Memory B cell (primary cell): ENCODE data around the gene CADM2.

Source experiments
- ATAC-seq: fragments of 150-1000 bp; cut with Tn5 transposase; 2 replicates; pipeline ENCODE4 v1.10.0; 2021; ENCODE audit warnings: low read depth, mild to moderate bottlenecking, moderate library complexity
- DNase-seq, 2 donors: peaks; one replicate each; pipeline ENCODE4 v3.0.0; 2022; ENCODE audit warnings: low spot score in 2 of 2
- H3K27ac Mint-ChIP-seq: one replicate; pipeline ENCODE4 v1.8.0; 2022; ENCODE audit warnings: mild to moderate bottlenecking, moderate library complexity, mixed read lengths
- H3K27me3 Mint-ChIP-seq: one replicate; pipeline ENCODE4 v1.8.0; 2022; ENCODE audit warnings: mixed read lengths
- H3K36me3 Mint-ChIP-seq: one replicate; pipeline ENCODE4 v1.8.0; 2022; ENCODE audit warnings: mild to moderate bottlenecking, mixed read lengths
- H3K4me1 Mint-ChIP-seq: one replicate; pipeline ENCODE4 v1.8.0; 2022; ENCODE audit warnings: mixed read lengths
- H3K4me3 Mint-ChIP-seq: one replicate; pipeline ENCODE4 v1.8.0; 2022; ENCODE audit warnings: mild to moderate bottlenecking, moderate library complexity, mixed read lengths
- H3K9me3 Mint-ChIP-seq: one replicate; pipeline ENCODE4 v1.8.0; 2022; ENCODE audit warnings: mixed read lengths

The CADM2 gene

GRCh38 chr3:85780806-85781205 is 822.0 kb downstream of the CADM2 start:
- ATAC-seq (no peak), DNase-seq (no peak)
- no peaks in the 10 kb centered on the region for H3K4me1 Mint-ChIP-seq
- no peaks in the 10 kb centered on the region for H3K36me3 Mint-ChIP-seq
- no peak overlapping the region for H3K27ac Mint-ChIP-seq
- no peak overlapping the region for H3K4me3 Mint-ChIP-seq
- peaks cover 3% of the 10 kb centered on the region for H3K9me3 Mint-ChIP-seq
- H3K27me3 Mint-ChIP-seq, result no peaks in the 10 kb centered on the region

GRCh38 chr3:85781806-85782205 is 823.0 kb downstream of the CADM2 start:
- DNase-seq, result no peak
- Mint-ChIP-seq H3K27me3 (no peaks in the 10 kb centered on the region), H3K4me1 (no peaks in the 10 kb centered on the region), H3K4me3 (no peak overlapping the region), H3K9me3 (peaks cover 3% of the 10 kb centered on the region), H3K27ac (no peak overlapping the region), H3K36me3 (no peaks in the 10 kb centered on the region)
- no peak for ATAC-seq

GRCh38 chr3:85783291-85783690 is 824.5 kb downstream of the CADM2 start:
- no peak for ATAC-seq
- no peak overlapping the region for H3K27ac Mint-ChIP-seq
- H3K27me3 Mint-ChIP-seq, result no peaks in the 10 kb centered on the region
- no peaks in the 10 kb centered on the region for H3K4me1 Mint-ChIP-seq
- no peaks in the 10 kb centered on the region for H3K36me3 Mint-ChIP-seq
- H3K9me3 Mint-ChIP-seq, result peaks cover 3% of the 10 kb centered on the region
- DNase-seq, result no peak
- H3K4me3 Mint-ChIP-seq, result no peak overlapping the region

GRCh38 chr3:85785766-85786165 is 827.0 kb downstream of the CADM2 start:
- Mint-ChIP-seq H3K27me3 (no peaks in the 10 kb centered on the region), H3K9me3 (no peaks in the 10 kb centered on the region), H3K27ac (no peak overlapping the region), H3K4me1 (no peaks in the 10 kb centered on the region), H3K4me3 (no peak overlapping the region), H3K36me3 (no peaks in the 10 kb centered on the region)
- ATAC-seq (no peak), DNase-seq (no peak)

GRCh38 chr3:85790445-85791030 is 831.7 kb downstream of the CADM2 start:
- Mint-ChIP-seq H3K4me1 (no peaks in the 10 kb centered on the region), H3K27me3 (no peaks in the 10 kb centered on the region), H3K36me3 (no peaks in the 10 kb centered on the region), H3K4me3 (no peak overlapping the region), H3K9me3 (peaks cover 1% of the 10 kb centered on the region), H3K27ac (no peak overlapping the region)
- ATAC-seq (no peak), DNase-seq (no peak)

GRCh38 chr3:85796140-85796539 is 837.4 kb downstream of the CADM2 start:
- Mint-ChIP-seq H3K4me1 (no peaks in the 10 kb centered on the region), H3K4me3 (no peak overlapping the region), H3K27ac (no peak overlapping the region), H3K36me3 (no peaks in the 10 kb centered on the region), H3K27me3 (no peaks in the 10 kb centered on the region), H3K9me3 (peaks cover 4% of the 10 kb centered on the region)
- no peak for ATAC-seq
- no peak for DNase-seq

- no peak overlapping the region for H3K4me3 Mint-ChIP-seq
- ATAC-seq (no peak), DNase-seq (no peak)
- H3K9me3 Mint-ChIP-seq, result peaks cover 3% of the 10 kb centered on the region
- H3K4me1 Mint-ChIP-seq, result no peaks in the 10 kb centered on the region
- H3K27ac Mint-ChIP-seq, result no peak overlapping the region
- H3K36me3 Mint-ChIP-seq, result no peaks in the 10 kb centered on the region
- H3K27me3 Mint-ChIP-seq, result no peaks in the 10 kb centered on the region
Observed at GRCh38 chr3:85800676-85801075, 841.9 kb downstream of the CADM2 start.

GRCh38 chr3:85801955-85802354 is 843.2 kb downstream of the CADM2 start:
- no peaks in the 10 kb centered on the region for H3K4me1 Mint-ChIP-seq
- no peak for ATAC-seq
- H3K36me3 Mint-ChIP-seq, result no peaks in the 10 kb centered on the region
- H3K27ac Mint-ChIP-seq, result no peak overlapping the region
- no peaks in the 10 kb centered on the region for H3K27me3 Mint-ChIP-seq
- no peak overlapping the region for H3K4me3 Mint-ChIP-seq
- H3K9me3 Mint-ChIP-seq, result peaks cover 3% of the 10 kb centered on the region
- no peak for DNase-seq

- Mint-ChIP-seq H3K27ac (no peak overlapping the region), H3K4me1 (no peaks in the 10 kb centered on the region), H3K27me3 (no peaks in the 10 kb centered on the region), H3K36me3 (no peaks in the 10 kb centered on the region), H3K4me3 (no peak overlapping the region), H3K9me3 (peaks cover 1% of the 10 kb centered on the region)
- ATAC-seq (no peak), DNase-seq (no peak)
Observed at GRCh38 chr3:85808755-85809154, 850.0 kb downstream of the CADM2 start.

GRCh38 chr3:85821130-85821756 is 862.5 kb downstream of the CADM2 start:
- ATAC-seq, result no peak
- no peaks in the 10 kb centered on the region for H3K4me1 Mint-ChIP-seq
- H3K4me3 Mint-ChIP-seq, result no peak overlapping the region
- H3K27me3 Mint-ChIP-seq, result no peaks in the 10 kb centered on the region
- H3K27ac Mint-ChIP-seq, result no peak overlapping the region
- peaks cover 1% of the 10 kb centered on the region for H3K9me3 Mint-ChIP-seq
- no peaks in the 10 kb centered on the region for H3K36me3 Mint-ChIP-seq
- DNase-seq, result no peak

GRCh38 chr3:85835857-85836440 is 877.2 kb downstream of the CADM2 start:
- Mint-ChIP-seq H3K27me3 (no peaks in the 10 kb centered on the region), H3K27ac (no peak overlapping the region), H3K36me3 (no peaks in the 10 kb centered on the region), H3K4me1 (no peaks in the 10 kb centered on the region), H3K4me3 (no peak overlapping the region), H3K9me3 (no peaks in the 10 kb centered on the region)
- no peak for DNase-seq
- no peak for ATAC-seq

- H3K4me1 Mint-ChIP-seq, result no peaks in the 10 kb centered on the region
- H3K27ac Mint-ChIP-seq, result no peak overlapping the region
- H3K36me3 Mint-ChIP-seq, result no peaks in the 10 kb centered on the region
- ATAC-seq, result no peak
- H3K9me3 Mint-ChIP-seq, result no peaks in the 10 kb centered on the region
- H3K27me3 Mint-ChIP-seq, result no peaks in the 10 kb centered on the region
- DNase-seq, result no peak
- H3K4me3 Mint-ChIP-seq, result no peak overlapping the region
Observed at GRCh38 chr3:85837402-85837801, 878.6 kb downstream of the CADM2 start.

GRCh38 chr3:85838921-85839320 is 880.1 kb downstream of the CADM2 start:
- H3K27ac Mint-ChIP-seq, result no peak overlapping the region
- DNase-seq (no peak), ATAC-seq (no peak)
- H3K4me1 Mint-ChIP-seq, result no peaks in the 10 kb centered on the region
- H3K9me3 Mint-ChIP-seq, result no peaks in the 10 kb centered on the region
- H3K36me3 Mint-ChIP-seq, result no peaks in the 10 kb centered on the region
- H3K4me3 Mint-ChIP-seq, result no peak overlapping the region
- no peaks in the 10 kb centered on the region for H3K27me3 Mint-ChIP-seq

- Mint-ChIP-seq H3K36me3 (no peaks in the 10 kb centered on the region), H3K27ac (no peak overlapping the region), H3K9me3 (no peaks in the 10 kb centered on the region), H3K4me1 (no peaks in the 10 kb centered on the region), H3K4me3 (no peak overlapping the region), H3K27me3 (no peaks in the 10 kb centered on the region)
- no peak for ATAC-seq
- no peak for DNase-seq
Observed at GRCh38 chr3:85842081-85842480, 883.3 kb downstream of the CADM2 start.

- no peak for DNase-seq
- no peak overlapping the region for H3K4me3 Mint-ChIP-seq
- H3K4me1 Mint-ChIP-seq, result no peaks in the 10 kb centered on the region
- no peak for ATAC-seq
- H3K9me3 Mint-ChIP-seq, result peaks cover 1% of the 10 kb centered on the region
- no peaks in the 10 kb centered on the region for H3K36me3 Mint-ChIP-seq
- H3K27me3 Mint-ChIP-seq, result no peaks in the 10 kb centered on the region
- no peak overlapping the region for H3K27ac Mint-ChIP-seq
Observed at GRCh38 chr3:85846940-85847339, 888.2 kb downstream of the CADM2 start.
